Osteocyte (in vitro differentiated cells): Measurements from ENCODE around the gene FAM43B. TPM values are rescaled to one million over a fixed set of nuclear protein-coding genes. Genes with fewer than 3 reads are reported as not detected.

ENCODE experiments used
- DNase-seq: peaks from one replicate; pipeline ENCODE4 v3.0.0; 2021; ENCODE audit warnings: mixed read lengths; ENCODE audit not compliant: unreplicated experiment; ENCODE audit errors: extremely low spot score
- H3K27ac Mint-ChIP-seq: one replicate; pipeline ENCODE4 v1.8.0; 2021; ENCODE audit warnings: mild to moderate bottlenecking, mixed read lengths; ENCODE audit not compliant: unreplicated experiment
- H3K27me3 Mint-ChIP-seq: one replicate; pipeline ENCODE4 v1.8.0; 2021; ENCODE audit warnings: mixed read lengths; ENCODE audit not compliant: unreplicated experiment
- H3K36me3 Mint-ChIP-seq: one replicate; pipeline ENCODE4 v1.8.0; 2021; ENCODE audit warnings: mixed read lengths; ENCODE audit not compliant: unreplicated experiment
- H3K4me1 Mint-ChIP-seq: one replicate; pipeline ENCODE4 v1.8.0; 2021; ENCODE audit warnings: mixed read lengths; ENCODE audit not compliant: unreplicated experiment
- H3K4me3 Mint-ChIP-seq: one replicate; pipeline ENCODE4 v1.8.0; 2021; ENCODE audit warnings: mild to moderate bottlenecking, moderate library complexity, mixed read lengths; ENCODE audit not compliant: unreplicated experiment
- H3K9me3 Mint-ChIP-seq: one replicate; pipeline ENCODE4 v1.8.0; 2021; ENCODE audit warnings: mixed read lengths; ENCODE audit not compliant: unreplicated experiment
- total RNA-seq: library from RNA; stranded (reverse); gene quantifications from 2 replicates; pipeline ENCODE4 v1.2.1, GENCODE V29; 2021
- TF ChIP-seq, protein P1 (sequence below): fragments of 200-600 bp; sonication (generic); IDR thresholded peaks from 2 replicates; pipeline ENCODE4 v1.5.0; 2021; ENCODE audit warnings: antibody characterized with exemption, mild to moderate bottlenecking, moderate library complexity

The FAM43B gene
- total RNA-seq, 1 donor from 2014 or later = 0.43 TPM

- TF ChIP-seq, protein P1, sequence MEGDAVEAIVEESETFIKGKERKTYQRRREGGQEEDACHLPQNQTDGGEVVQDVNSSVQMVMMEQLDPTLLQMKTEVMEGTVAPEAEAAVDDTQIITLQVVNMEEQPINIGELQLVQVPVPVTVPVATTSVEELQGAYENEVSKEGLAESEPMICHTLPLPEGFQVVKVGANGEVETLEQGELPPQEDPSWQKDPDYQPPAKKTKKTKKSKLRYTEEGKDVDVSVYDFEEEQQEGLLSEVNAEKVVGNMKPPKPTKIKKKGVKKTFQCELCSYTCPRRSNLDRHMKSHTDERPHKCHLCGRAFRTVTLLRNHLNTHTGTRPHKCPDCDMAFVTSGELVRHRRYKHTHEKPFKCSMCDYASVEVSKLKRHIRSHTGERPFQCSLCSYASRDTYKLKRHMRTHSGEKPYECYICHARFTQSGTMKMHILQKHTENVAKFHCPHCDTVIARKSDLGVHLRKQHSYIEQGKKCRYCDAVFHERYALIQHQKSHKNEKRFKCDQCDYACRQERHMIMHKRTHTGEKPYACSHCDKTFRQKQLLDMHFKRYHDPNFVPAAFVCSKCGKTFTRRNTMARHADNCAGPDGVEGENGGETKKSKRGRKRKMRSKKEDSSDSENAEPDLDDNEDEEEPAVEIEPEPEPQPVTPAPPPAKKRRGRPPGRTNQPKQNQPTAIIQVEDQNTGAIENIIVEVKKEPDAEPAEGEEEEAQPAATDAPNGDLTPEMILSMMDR = no peak
- Mint-ChIP-seq H3K27ac (no peak overlapping the region), H3K27me3 (peaks cover 70% of the 10 kb centered on the region), H3K4me1 (no peaks in the 10 kb centered on the region), H3K4me3 (no peak overlapping the region), H3K9me3 (no peaks in the 10 kb centered on the region), H3K36me3 (no peaks in the 10 kb centered on the region)
- no peak for DNase-seq
These were observed 13.4 kb upstream of the FAM43B start for GRCh38 chr1:20538760-20539551.

GRCh38 chr1:20540281-20540680 is 12.1 kb upstream of the FAM43B start:
- Mint-ChIP-seq H3K4me1 (no peaks in the 10 kb centered on the region), H3K4me3 (no peak overlapping the region), H3K36me3 (no peaks in the 10 kb centered on the region), H3K27me3 (peaks cover 69% of the 10 kb centered on the region), H3K9me3 (no peaks in the 10 kb centered on the region), H3K27ac (no peak overlapping the region)
- no peak for DNase-seq
- TF ChIP-seq, protein P1 = no peak

GRCh38 chr1:20546637-20547036 is 5.7 kb upstream of the FAM43B start:
- TF ChIP-seq, protein P1 = no peak
- H3K4me3 Mint-ChIP-seq = no peak overlapping the region
- H3K4me1 Mint-ChIP-seq = peaks cover 5% of the 10 kb centered on the region
- peaks cover 64% of the 10 kb centered on the region for H3K27me3 Mint-ChIP-seq
- H3K36me3 Mint-ChIP-seq = no peaks in the 10 kb centered on the region
- no peak for DNase-seq
- no peak overlapping the region for H3K27ac Mint-ChIP-seq
- H3K9me3 Mint-ChIP-seq = no peaks in the 10 kb centered on the region

- Mint-ChIP-seq H3K36me3 (no peaks in the 10 kb centered on the region), H3K4me3 (no peak overlapping the region), H3K9me3 (no peaks in the 10 kb centered on the region), H3K4me1 (peaks cover 18% of the 10 kb centered on the region), H3K27ac (no peak overlapping the region), H3K27me3 (peaks cover 32% of the 10 kb centered on the region)
- no peak for DNase-seq
- TF ChIP-seq, protein P1 = no peak
These were observed 1.2 kb upstream of the FAM43B start for GRCh38 chr1:20551161-20551560.

- Mint-ChIP-seq H3K9me3 (no peaks in the 10 kb centered on the region), H3K27me3 (peaks cover 22% of the 10 kb centered on the region), H3K27ac (no peak overlapping the region), H3K36me3 (no peaks in the 10 kb centered on the region), H3K4me1 (peaks cover 18% of the 10 kb centered on the region), H3K4me3 (peak overlapping the region; percentile 62)
- DNase-seq = no peak
- TF ChIP-seq, protein P1 = no peak
These were observed 514 bp downstream of the FAM43B start for GRCh38 chr1:20552728-20553445.
